GM21423 (cell line): ENCODE results near the gene SDK1.
"Not testable (repeated sequence)": the region's sequence is repeated elsewhere in the genome, so short reads cannot be mapped to it uniquely, and the experiment has no call there.

Experiments
- ATAC-seq: cut with Tn5 transposase; IDR thresholded peaks from one replicate; pipeline ENCODE4 v1.9.1; 2021; ENCODE audit warnings: mild to moderate bottlenecking, moderate library complexity; ENCODE audit not compliant: unreplicated experiment

SDK1 gene

DNA sequence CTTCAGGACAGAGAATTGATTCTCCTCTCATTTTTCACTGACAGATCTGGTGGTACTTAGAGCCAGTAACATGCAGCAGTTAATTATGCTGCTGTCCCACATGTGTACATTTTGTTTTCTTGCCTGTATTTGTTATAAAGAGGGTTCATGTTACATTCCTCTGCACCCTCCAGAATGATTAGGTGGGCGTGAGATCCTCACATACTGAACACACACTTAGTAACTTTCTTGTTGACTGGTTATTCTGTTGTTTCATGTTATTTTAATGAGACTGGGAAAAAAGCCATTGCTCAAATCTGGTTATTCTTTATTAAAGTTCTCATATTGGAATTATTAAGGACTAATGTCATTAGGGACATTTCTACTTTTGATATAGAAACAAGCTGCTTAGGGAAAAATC is 409.1 kb downstream of the SDK1 start:
- ATAC-seq, result no peak

DNA sequence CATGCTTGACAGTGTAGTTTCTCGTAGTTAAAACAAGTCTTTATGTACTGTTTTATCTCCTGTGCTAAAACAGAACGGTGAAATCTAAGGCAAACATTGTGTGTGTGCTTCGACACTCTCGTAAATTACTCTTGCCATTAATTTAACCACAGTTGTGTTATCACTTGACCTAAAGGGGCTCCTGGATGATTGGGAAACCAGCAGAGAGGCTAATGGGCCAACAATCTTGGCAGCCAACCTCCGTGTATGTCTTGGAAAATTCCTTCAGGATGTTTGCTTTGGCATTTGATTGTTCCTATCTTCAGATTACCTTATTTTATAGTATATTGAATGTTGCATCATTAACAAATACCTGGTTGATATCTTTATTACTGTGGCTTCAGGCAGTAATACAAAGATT is 409.5 kb downstream of the SDK1 start:
- no peak for ATAC-seq

DNA sequence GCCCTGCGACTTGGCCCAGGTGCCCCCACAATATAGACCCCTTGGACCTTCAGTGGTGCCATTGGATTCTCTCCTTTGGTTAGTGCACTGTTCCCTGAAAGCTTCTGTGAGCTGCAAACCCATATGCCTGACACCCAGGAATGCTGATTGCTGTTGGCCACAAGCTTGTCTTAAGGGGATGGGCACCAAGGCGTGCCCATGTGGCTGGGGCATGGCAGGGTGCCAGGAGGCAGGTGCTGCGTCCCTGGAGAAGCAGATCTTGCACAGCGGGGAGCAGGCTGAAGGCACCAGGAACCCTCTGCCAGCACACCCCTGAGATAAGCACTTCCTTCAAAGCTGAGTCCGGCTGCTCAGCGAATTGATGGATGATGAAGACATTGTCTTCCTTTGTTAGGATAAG is 411.8 kb downstream of the SDK1 start:
- ATAC-seq, result no peak

DNA sequence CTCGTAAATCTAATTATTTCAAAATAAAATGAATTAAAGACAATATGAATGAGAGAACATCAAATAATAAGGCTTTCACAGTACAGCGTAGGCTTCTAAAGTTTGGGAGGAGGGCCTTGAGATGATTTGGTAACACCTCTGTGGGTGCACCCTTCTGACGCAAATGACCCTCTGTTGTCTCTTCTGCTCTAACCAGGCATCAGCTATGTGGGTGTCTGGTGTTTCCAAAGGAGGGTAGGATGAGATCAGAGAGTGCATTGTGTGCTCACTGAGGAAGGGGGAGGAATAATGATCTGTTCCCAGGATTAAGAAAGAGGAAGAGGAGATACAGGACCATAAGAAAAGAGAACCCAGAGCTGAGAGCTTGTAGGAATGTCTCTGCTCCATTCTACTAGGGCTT is 420.4 kb downstream of the SDK1 start:
- no peak for ATAC-seq

DNA sequence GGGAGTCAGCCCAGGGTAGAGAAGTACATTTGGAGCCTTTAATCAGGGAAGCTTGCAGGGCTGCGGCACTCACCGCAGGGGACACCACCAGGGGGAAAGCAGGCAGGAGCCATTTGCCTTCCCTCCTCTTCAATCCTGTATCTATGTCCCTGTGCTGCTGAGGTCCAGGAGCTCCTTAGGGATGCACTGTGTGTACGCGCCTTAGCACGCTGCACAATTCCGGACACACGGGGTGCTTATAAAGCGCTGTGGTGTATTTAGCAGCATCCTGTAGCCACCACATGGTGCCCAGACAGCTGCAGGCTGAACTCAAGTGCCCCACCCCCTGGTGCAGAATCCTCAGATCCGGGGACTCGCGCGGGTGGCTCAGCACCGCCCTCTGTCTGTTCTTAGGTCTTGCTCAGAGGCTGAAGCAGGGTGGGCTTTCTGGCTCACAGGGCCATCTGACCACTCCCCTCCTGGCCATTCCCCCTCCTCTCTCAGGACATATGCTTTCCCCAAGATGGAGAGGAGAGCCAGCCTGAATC is 421.4 kb downstream of the SDK1 start:
- ATAC-seq, result no peak

DNA sequence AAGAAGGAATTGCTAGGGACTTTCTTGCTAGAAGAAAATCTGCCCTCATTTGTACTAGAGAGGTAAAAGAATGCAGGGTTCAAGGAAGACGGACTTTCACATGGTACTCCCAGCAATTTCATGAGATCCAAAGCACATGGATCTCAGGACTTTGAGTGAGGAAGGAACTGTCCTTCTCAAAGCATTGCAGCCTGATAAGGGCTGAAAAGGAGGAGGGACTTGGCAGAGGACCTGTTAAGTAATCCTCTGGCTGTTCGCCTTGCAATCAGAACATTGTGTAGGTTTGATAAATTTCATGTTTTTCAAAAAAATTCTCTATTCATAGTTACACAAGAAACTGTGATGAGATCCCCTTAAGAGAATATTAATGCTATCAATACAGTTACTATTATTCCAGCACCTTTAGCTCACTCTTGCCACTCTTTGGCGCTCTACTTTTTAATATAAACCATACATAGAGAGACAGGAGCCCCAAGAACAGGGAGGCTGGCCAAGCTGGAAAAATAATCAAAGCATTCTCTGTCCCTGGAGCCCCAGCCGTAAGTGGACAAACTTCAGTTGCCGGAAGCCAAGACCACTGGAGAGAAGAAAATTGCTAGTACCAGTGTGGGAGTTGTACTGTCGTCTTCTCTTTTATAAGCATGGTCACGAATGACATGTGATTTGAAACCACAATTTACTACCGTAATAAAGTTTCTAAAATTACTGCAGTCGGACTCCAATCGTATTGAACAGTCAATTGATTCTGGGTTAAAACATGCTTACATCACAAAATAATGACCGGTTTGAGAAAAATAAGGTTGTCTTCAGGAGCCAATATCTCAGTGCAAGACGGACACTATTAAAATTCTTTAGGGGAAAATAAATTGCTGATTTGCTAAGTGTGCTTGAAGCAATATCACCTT is 424.4 kb downstream of the SDK1 start:
- no peak for ATAC-seq

DNA sequence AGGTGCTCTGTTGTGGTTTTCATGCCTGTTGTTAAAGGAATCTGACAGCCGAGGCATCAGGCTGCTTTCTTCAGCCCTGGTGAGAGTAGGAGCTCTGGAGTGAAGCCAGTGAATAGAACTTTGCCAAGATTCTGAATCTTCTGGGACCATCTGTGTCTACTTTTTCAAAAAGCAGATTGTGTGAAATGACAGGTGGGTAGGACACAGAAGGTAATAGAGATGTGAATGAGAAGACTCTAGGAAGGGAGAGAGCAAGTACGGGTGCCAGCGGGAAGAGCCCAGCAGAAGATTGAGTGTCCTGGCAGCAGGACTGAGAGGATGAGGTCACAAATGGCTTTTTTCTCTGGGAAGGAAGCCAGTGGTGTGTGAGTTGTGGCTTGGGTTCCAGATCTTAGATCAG is 429.2 kb downstream of the SDK1 start:
- ATAC-seq, result no peak

DNA sequence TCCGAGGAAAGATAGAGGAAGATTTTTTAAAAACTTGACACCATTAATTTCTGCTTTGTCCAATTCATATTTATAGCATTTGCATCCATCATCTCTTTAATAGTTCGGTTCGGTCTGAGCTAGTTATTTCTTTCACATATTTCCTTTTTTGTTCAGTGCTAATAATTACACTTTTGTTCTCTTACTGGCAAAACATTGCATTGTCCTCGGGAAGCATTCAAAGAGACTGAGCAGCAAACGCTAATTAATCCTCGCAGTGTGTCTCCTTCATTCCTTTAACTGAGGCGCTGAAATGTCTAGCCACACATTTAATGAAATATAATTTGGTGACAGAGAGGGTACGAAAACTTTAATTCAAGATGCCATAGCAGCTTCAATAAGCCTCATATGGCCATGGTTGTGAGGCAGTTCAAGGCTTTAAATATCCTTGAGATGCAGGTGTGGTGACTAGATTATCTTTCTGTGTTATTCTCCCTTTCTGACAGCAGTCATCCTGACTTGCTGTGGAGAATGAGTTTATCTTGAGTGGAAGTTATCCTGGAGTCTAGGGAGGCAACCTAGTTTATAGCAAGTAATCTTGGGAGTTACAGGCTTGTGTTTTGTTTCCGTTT is 431.4 kb downstream of the SDK1 start:
- ATAC-seq, result no peak

DNA sequence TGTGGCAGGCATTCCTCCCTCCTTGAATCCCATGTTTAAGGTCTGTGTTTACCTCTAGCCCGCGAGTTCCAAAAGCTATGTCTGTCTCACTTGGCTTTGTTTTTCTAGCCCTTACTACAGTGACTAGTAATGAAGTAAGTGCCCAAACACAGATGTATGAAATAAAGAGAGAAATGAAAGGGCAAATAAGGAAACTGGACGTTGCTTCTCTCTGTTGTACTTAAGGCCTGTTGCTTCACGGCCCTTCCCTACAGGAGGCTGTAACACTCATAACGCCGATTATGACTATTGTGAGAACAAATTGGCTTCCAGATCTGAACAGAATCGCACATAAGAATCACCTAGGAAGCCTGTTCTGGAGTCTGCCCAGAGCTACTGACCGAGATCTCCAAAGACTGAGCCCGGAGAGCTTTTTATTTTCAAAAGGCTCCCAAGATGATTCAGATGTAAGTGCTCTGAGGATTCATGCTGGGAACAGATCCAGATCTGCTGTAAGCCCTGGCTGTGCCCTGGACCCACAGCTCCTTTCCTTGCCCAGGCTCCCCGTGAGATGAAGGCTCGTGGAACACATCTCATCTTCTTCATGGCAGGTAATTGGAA is 432.6 kb downstream of the SDK1 start:
- ATAC-seq, result no peak

DNA sequence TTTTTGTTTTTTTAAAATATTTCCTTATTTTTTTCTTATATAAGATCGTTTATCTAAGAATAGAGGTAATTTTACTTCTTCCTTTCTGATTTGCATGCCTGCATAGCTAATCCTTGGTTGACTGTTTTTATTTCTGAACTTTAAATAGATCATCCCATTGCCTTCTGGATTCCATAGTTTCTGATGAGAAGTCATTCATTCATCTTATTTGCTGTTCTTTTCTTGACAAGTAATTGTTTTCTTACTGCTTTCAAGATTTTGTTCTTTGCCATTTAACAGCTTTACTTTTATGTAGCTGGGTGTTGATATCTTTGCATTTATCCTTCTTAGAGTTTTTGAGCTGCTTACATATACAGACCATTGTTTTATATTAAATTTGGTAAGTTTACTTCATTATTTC is 437.9 kb downstream of the SDK1 start:
- ATAC-seq, result no peak

DNA sequence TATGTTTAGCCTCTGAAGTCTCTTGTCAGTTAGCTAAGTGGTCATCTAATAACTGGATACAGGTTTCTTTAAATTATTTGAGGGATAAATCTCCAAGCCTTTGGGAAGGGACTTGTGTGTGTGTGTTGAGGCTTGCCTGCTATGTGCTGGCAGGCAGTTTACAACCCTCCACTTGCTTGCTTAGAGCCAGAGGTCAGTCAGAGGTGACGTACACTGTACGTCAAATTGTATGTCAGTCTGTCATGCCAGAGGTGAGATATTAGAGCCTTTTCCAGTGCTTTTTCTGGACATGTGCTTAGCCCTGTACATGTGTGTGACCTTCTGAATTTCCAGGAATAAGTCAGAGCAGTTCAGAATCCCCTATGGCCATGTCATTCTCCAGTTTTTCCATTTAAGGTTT is 438.9 kb downstream of the SDK1 start:
- no peak for ATAC-seq

DNA sequence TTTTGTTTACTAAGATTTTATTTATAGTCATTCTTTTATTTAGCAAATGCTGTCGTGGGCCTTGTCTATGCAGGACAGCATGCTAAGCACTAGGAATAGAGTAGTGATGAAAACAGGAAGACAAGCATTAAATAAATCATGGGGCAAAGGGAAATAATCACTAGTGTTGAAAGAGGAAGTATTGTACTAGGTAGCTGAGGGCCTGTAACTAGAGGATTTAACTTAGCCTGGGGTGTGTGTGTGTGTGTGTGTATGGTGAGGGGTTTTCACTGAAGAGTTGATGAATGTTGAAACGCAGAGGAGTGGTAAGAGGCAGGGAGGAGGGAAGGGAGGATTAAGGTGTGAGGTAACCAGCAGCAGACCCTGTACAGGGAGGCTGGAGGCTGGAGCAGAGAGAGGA is 446.4 kb downstream of the SDK1 start:
- no peak for ATAC-seq

DNA sequence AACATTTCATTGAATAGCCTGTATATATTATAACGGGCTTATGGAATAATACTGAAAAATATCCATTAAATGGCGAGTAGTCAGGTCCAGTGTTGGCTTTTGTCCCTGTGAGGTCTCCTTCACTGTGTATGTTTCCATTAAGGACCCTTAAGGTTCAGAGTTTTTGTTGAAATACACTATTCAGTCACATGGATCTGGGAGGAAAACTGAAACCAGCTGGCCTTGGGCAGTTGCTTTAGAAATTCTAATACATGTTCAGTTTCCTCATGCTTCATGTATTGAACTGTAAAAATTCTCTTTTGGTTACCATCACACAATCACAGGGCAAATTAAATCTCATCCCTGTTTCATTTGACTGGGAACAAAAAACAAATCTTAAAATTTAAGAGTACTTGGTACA is 447.3 kb downstream of the SDK1 start:
- no peak for ATAC-seq

DNA sequence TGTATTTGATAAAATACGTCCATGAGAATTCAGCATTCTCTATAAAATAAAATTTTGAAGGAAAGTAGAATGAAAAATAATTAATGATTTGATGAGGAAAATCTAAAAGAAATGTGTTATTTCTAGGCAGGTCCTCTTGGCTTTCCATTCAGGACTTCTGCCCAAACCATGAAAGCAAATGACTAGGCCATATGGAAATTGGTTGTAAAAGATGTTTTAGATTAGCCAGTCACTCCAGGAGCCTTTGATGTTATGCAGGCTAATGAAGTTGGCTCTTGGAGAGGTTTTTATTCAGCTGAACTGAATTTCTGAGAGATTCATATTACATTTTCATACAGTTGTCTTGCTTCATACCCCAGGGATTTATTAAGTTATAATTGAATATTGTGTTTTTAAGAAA is 452.8 kb downstream of the SDK1 start:
- no peak for ATAC-seq

DNA sequence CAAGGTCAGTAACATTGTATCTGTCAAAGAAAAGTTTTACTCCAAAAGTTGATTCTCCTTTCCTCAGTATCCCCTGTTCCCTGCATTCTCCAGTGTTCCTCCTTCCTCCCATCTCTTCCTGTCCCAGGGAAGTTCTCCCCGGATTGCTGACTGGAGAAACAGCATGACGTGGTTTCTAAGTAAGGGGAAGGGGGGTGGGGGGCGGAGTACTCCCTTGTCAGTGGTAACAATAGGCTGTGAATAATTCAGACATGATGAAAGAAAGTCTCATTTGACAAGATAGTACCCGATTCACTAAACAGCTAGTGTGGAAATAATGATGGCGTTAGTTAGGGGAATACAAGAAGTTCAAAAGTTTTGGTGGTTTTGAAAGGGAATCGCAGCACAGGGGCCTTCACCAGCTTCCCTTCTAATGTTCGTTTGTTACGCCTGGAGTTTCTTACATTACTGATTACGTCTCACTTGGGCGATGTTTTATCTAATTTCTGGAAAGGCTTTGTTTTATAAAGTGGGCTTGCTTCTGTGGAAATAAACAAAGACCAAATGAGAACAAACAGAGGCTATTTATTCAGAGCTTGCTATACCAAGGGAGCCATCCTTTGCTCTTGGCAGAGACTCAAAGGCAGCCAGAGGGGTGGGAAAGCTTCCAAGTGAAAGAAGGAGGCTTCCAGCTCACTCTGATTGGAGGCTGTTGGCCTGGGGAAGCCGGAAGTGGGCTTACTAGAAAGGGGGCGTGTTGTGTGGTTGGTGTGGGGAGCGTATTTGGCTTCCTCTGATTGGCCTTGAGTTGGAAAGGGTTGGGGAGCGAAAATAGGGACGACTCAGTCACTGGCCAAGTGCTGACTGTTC is 453.7 kb downstream of the SDK1 start:
- ATAC-seq, result no peak

DNA sequence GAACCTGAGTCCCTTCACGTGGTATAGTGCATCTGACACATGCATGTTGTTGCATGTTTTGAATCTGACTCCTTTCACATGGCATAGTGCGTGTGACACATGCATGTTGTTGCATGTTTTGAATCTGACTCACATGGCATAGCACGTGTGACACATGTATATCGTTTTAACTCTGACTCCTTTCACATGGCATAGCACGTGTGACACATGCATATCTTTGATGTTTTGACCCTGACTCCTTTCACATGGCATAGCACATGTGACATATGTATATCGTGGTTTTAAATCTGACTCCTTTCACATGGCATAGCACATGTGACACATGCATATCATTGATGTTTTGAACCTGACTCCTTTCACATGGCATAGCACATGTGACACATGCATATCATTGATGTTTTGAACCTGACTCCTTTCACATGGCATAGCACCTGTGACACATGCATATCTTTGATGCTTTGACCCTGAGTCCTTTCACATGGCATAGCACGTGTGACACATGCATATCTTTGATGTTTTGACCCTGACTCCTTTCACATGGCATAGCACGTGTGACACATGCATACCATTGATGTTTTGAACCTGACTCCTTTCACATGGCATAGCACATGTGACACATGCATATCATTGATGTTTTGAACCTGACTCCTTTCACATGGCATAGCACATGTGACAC is 454.9 kb downstream of the SDK1 start:
- ATAC-seq, result not testable (repeated sequence)

DNA sequence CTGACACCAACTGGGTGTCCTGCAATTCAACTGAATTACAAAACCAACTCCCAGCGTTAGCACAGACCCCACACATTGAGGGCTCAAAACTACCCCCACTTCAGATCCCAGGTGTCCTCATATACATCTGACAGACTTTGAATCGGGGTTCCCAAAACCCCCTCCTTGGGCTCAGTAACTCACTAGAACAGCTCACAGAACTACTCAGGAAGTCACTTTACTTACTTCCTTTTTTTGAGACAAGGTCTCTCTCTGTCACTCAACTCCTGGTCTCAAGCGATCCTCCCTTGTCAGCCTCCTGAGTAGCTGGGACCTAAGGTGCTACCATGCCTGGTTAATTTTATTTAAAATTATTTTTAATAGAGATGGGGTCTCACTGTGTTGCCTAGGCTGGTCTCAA is 456.0 kb downstream of the SDK1 start:
- no peak for ATAC-seq

DNA sequence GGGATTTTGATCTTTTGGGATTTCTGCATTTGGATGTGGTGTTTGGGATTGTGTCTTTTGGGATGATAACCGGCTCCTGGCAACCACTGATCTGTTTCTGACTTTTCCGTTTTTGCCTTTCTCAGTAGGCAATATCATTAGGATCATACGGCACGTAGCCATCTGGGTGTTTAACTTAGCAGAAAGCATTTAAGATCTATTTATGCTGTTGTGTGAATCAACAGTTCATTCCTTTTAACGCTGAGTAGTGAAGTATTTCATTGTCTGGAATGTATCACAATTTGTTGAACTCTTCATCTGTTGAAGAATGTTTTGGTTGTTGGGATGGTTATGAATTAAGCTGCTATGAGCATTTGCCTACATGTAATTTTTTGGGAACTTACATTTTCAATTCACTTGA is 459.6 kb downstream of the SDK1 start:
- ATAC-seq, result no peak

DNA sequence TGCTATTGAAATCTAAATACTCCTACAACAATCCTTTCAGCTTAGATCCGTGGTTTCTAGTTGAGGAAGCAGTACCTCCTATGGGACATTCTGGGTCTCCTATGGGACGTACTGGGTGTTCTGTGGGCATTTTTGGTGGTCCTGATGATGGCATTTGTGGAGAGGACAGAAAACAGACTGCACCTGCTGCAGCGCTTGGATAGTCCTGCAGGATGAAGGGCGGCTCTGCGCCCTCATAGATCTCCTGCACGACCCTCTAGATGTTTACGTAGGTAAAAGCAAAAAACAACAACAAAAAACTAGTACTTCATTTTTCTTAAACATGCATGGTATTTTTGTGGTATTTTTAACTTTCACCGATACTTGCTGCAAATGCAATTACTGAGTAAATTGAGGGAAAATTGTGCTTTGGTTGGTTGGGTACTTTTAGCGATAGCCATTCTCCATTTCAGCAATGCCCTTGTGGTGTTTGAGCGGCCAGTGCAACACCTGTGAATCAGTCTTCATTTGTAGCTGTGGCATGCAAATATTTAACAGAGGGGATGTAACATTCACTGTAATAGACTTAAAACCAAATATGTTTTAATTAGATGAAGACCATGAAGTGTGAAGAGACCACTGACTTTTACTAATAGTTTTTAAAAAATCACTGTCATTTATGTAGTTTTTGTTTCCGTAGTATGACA is 461.2 kb downstream of the SDK1 start:
- no peak for ATAC-seq
